Measurements from ENCODE around the gene HPSE2.

DNA sequence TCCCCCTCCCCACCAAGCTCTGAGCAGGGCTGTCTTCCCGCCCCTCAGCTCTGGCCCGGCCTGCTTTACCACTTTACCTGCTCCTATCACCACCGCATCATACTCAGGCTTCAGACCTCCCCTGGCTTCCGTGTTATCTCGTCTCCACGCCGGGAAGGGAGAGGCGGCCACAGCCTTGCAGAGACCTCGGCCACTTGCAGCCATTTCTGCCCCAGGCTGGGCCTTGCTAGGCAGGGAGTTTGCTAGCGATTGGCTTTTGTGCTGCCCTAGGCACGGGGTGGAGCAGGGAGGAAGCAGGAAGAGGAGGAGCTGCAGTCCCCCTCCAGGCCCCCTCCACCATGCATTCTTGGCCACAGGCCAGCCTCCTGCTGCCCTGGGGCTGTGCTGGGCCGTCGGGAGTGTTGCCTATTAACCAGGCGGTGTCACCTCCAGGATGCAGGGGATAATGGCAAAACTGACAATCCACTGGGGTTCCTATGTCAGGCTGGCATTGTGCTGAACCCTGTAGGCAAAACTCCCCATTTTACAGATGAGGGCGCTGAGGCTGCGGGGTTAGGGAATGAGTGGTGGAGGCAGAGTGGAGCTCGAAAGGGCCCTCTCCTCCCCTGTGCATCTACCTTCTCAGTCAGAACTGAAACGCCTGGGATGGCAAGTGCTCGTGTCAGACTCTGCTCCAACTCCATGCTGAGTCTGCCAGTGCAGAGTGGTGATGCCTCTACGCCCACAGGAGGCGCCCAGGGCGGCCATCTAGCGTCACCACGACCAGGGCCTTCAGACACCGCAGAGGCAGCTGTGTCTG is 820.5 kb downstream of the HPSE2 start, which contains the start of gene PYROXD2:
- TF ChIP-seq, protein P1, sequence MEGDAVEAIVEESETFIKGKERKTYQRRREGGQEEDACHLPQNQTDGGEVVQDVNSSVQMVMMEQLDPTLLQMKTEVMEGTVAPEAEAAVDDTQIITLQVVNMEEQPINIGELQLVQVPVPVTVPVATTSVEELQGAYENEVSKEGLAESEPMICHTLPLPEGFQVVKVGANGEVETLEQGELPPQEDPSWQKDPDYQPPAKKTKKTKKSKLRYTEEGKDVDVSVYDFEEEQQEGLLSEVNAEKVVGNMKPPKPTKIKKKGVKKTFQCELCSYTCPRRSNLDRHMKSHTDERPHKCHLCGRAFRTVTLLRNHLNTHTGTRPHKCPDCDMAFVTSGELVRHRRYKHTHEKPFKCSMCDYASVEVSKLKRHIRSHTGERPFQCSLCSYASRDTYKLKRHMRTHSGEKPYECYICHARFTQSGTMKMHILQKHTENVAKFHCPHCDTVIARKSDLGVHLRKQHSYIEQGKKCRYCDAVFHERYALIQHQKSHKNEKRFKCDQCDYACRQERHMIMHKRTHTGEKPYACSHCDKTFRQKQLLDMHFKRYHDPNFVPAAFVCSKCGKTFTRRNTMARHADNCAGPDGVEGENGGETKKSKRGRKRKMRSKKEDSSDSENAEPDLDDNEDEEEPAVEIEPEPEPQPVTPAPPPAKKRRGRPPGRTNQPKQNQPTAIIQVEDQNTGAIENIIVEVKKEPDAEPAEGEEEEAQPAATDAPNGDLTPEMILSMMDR (IDR thresholded peaks at IDR 0.05), result no peak
- no peak for TF ChIP-seq POLR2A (IDR thresholded peaks at IDR 0.05)
